ENCODE data around the gene SAMD3.
"Not testable (repeated sequence)": the region's sequence is repeated elsewhere in the genome, so short reads cannot be mapped to it uniquely, and the experiment has no call there.

SAMD3 gene

DNA sequence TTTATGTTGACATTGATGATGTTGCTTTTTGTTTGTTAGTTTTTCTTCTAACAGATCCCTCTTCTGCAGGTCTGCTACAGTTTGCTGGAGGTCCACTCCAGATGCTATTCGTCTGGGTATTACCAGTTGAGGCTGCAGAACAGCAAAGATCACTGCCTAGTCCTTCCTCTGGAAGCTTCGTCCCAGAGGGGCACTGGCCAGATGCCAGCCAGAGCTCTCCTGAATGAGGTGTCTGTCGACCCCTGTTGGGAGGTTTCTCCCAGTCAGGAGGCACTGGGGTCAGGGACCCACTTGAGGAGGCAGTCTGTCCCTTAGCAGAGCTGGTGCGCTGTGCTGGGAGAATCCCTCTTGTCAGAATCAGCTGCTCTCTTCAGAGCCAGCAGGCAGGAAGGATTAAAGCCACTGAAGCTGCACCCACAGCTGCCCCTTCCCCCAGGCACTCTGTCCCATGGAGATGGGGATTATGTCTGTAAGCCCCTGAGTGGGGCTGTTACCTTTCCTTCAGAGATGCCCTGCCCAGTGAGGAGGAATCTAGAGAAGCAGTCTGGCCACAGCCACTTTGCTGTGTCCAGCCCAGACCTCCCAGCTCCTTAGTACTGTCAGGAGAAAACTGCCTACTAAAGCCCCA lies 49.3 kb downstream of the SAMD3 start:
- not testable (repeated sequence) for DNase-seq

- not testable (repeated sequence) for DNase-seq
These were observed 52.6 kb downstream of the SAMD3 start for GRCh38 chr6:130170160-130170559.

- no peak for DNase-seq
These were observed 55.1 kb downstream of the SAMD3 start for GRCh38 chr6:130167655-130168054.

GRCh38 chr6:130164251-130164650 lies 58.5 kb downstream of the SAMD3 start:
- no peak for DNase-seq

DNA sequence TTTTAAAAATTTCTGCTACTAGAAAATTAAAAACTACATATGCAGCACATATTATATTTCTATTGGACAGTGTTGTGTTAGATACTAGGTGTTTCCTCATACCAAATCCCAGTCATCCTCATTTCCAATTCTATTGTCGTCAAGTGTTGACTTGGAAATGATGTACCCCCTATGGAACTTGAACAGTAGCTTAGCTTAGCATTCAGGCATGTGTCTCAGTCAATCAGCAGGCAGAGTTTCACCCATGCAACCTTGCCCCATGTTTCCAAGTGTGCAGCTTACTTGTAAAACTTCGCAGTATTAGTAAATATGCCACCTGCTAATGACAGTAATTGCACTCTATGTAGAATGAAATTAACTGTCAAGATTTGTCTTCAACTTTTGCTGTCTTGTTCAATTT lies 59.5 kb downstream of the SAMD3 start:
- DNase-seq = no peak

DNA sequence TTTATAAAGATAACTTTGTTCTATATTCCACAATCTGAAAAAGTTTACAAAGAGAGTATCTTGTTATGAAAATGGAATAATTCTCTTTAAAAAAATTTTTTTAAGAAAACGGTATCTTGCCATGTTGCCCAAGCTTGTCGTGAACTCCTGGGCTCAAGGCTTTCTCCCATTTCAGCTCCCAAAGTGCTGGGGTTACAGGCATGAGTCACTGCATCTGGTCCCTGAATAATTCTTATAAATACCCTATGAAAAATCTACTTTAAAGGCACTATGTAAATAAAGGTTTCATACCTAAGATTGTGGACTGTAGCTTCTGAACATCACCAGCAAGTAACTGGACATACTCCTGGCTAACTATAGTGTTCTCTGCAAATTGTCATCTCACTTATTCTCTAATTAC lies 60.3 kb downstream of the SAMD3 start:
- DNase-seq = no peak

- DNase-seq = no peak
These were observed 60.9 kb downstream of the SAMD3 start for GRCh38 chr6:130161683-130162404.

DNA sequence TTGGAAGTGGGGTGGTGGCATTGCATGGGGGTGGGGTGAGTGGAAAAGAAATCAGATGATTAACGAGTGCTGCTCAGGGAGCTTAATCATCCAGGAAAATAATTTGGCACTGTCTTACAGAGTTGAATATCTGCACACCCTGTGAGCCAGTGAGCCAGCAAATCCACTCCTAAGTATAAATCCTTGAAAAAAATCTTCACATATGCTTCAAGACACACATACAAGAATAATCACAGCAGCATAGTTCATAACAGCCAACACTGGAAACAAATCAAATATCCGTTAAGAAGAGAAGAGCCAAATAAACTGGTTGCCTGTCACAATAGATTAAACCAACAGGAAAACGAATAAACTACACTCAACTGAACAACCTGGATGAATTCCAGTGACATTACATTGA lies 62.8 kb downstream of the SAMD3 start:
- DNase-seq = no peak

DNA sequence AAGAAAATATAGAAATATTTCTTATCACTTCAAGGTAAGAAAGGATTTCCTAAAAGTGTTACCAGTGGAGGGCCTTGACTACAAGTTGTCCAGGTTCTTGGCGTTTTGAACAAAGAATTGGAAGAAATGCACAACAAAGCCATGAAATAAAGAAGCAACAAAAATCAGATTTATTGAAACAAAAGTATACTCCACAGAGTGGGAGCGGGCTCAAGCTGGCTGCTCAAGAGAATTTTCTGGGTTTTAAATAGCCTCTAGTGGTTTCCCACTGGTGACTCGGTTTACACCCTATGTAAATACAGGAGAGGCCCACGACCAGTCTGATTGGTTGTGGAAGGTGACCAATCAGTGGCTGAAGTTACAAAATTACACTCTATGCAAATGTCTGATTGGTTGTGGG lies 64.2 kb downstream of the SAMD3 start:
- no peak for DNase-seq

GRCh38 chr6:130158056-130158455 lies 64.7 kb downstream of the SAMD3 start:
- no peak for DNase-seq

- DNase-seq = no peak
These were observed 65.8 kb downstream of the SAMD3 start for GRCh38 chr6:130156908-130157307.

GRCh38 chr6:130152908-130153510 lies 69.7 kb downstream of the SAMD3 start:
- no peak for DNase-seq

GRCh38 chr6:130150906-130151305 lies 71.8 kb downstream of the SAMD3 start:
- DNase-seq = no peak

DNA sequence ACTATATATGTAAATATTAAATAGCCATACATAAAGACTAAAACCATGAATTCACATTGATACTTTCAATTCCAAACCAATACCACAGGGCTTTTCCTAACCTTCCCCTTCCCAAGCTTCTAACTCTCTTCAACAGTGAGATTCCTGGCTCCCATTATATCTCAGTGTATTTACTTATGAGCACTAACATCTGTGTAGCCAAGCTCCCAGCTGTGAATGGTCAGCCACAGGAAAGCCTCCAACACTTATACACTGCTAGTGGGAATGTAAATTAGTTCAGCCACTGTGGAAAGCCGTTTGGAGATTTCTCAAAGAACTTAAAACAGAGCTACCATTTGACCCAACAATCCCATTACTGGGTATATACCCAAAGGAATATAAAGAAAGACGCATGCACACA lies 73.7 kb downstream of the SAMD3 start:
- not testable (repeated sequence) for DNase-seq

DNA sequence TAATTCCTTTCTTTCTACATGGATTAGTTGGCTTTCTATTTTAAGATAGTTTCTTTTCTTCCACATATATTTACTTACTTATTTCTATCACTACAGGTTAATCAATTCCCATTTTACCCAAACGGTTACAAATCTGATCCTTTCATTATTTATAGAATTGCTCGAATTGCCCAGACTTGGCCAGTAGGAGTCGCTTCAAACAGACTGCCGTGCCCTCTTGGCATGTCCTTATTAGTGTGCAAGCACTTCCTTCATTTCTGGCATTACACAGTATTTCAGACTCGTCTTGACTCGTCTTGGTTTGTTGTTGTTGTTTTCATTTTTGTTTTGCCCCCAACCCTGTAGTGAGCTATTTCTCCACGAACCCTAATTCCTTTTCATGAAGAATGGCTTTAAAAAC lies 74.6 kb downstream of the SAMD3 start:
- DNase-seq = no peak

DNA sequence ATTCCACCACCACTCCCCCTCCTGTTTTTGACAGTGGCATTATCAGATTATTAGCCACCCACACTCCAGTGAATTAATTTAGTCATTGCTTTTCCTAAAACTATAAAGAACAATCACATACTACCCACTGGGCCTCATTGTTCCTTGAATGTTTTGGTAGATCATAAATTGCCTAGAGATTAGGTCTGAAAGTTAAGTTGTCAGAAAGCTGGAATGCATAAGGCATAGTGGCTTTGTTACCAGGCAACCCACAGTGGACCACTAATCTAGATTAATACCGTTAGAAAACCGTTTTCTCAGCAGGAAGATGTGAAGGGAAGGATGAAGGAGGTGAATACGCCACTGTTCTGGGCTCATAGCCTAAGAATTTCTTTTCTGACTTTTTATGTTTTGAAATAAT lies 75.6 kb downstream of the SAMD3 start:
- no peak for DNase-seq

DNA sequence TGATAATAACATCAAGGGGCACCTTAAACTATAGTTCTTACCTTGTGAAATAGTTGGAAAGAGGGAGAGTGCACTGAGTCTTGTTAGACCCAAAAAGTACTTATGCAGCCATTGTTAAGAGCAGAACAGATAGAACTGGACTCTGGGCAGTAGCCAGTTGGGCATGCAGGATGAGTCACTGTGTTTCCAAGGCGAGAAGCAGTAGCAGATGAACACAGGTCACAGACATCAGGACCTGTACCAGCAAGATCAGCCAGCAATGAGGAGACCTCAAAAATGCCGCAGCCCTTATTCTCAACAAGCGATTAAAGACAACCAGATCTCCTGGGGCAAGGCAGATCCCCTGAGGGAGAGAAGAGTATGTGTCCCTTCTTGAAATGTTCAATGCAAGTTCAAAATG lies 79.0 kb downstream of the SAMD3 start:
- DNase-seq = no peak

DNA sequence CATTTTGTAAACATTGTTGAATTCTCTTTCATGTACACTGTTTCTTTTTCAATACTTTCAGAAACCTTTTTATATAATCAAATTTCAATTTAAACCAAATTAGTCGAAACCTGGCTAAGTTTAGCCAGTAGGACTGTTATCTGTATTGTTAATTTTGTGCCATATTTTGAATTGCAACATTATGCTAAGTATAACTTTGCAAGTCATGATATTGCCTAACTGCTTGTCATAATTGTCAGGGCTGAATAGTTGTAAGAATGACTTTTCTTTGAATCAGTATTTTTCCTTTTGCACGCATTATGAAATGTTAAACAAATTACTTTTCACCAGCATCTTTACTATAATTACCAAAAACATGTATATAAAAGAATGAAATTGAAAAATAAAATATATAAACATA lies 82.7 kb downstream of the SAMD3 start:
- DNase-seq = no peak

GRCh38 chr6:130138909-130139242 lies 83.9 kb downstream of the SAMD3 start:
- DNase-seq = no peak

- no peak for DNase-seq
These were observed 84.4 kb downstream of the SAMD3 start for GRCh38 chr6:130138116-130138908.

DNA sequence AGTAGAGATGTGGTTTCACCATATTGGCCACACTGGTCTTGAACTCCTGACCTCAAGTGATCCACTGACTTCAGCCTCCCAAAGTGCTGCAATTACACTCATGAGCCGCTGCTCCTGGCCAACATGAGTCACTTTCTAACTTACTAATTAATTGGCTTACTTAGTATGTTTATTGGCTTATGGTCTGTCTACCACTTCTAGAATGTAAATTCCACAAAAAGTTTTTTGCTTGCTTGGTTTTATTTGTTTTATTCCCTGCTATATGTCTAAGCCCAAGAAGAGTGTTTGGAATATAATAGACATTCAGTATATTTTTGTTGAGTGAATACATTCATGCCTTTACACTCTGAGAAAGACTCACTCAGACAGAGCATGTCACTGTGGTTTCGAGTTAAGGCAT lies 86.0 kb downstream of the SAMD3 start:
- no peak for DNase-seq

DNA sequence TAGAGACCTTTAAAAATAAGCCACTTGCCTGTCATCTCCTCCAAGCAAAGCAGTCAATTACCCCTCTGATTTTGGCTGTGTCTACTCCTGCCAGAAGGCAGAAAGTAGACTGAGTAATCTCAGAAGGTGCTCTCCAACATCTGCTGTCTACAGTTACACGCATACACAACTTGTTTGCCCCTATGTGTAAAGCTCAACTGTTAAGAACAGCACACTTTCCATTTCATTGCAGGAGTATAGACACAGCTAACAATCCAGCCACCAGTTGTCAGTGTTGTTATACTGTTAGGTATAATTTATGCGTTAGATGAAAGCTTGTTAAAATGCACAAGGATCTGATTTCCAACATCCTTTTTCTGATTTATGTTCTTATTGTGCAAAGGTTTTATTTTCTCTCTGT lies 88.2 kb downstream of the SAMD3 start:
- DNase-seq = no peak

- DNase-seq = no peak
These were observed 90.5 kb downstream of the SAMD3 start for GRCh38 chr6:130132286-130132701.

DNA sequence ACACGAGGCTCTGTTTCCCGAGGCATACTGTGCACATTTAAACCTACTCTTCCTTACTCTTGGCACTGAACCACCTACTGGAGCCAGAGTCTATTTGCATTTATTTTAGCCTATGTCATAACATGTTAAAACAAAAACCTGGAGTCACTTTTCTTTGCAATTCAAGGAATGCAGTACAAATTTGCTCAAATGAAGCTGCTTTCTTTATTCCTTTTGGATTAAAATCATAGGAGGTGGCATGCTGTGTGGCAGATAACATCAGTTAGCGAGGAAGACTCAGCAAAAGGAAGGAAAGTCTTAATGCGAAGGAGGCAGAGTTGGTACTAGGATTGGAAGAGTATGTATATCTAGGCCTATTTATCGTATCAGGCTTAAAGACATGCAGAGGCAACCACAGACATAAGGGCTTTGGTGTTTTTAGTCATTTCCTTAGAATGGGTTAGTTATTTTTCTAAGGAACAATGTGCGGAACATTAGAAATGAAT lies 92.9 kb downstream of the SAMD3 start:
- DNase-seq = no peak
